ENCODE measurements around the gene SDC1. TPM values are rescaled to one million over a fixed set of nuclear protein-coding genes. Genes with fewer than 3 reads are reported as not detected.

Gene SDC1
- total RNA-seq, 1 donor from 2014 or later: 35.1 TPM

GRCh38 chr2:20222769-20223406, 2.0 kb downstream of the SDC1 start:
- H3K27me3 Mint-ChIP-seq: peaks cover 5% of the 10 kb centered on the region
- DNase-seq (ENCODE audit: low spot score, unreplicated experiment): no peak
- H3K27ac Mint-ChIP-seq: peak overlapping the region; percentile 62
- no peaks in the 10 kb centered on the region for H3K9me3 Mint-ChIP-seq (ENCODE audit: low read depth)
- H3K4me3 Mint-ChIP-seq (ENCODE audit: low read depth): peak overlapping the region; percentile 73
- no peaks in the 10 kb centered on the region for H3K36me3 Mint-ChIP-seq (ENCODE audit: insufficient read depth)
- H3K4me1 Mint-ChIP-seq (ENCODE audit: low read depth): peaks cover 20% of the 10 kb centered on the region
- TF ChIP-seq CTCF (IDR thresholded peaks at IDR 0.05; ENCODE audit: unreplicated experiment): no peak

- H3K4me3 Mint-ChIP-seq (ENCODE audit: low read depth): peak overlapping the region; percentile 63
- H3K27me3 Mint-ChIP-seq: no peaks in the 10 kb centered on the region
- no peaks in the 10 kb centered on the region for H3K9me3 Mint-ChIP-seq (ENCODE audit: low read depth)
- peak overlapping the region; percentile 90 for H3K27ac Mint-ChIP-seq
- no peak for TF ChIP-seq CTCF (IDR thresholded peaks at IDR 0.05; ENCODE audit: unreplicated experiment)
- H3K36me3 Mint-ChIP-seq (ENCODE audit: insufficient read depth): no peaks in the 10 kb centered on the region
- peaks cover 20% of the 10 kb centered on the region for H3K4me1 Mint-ChIP-seq (ENCODE audit: low read depth)
- no peak for DNase-seq (ENCODE audit: low spot score, unreplicated experiment)
Observed at GRCh38 chr2:20222014-20222768, 2.7 kb downstream of the SDC1 start.

DNA sequence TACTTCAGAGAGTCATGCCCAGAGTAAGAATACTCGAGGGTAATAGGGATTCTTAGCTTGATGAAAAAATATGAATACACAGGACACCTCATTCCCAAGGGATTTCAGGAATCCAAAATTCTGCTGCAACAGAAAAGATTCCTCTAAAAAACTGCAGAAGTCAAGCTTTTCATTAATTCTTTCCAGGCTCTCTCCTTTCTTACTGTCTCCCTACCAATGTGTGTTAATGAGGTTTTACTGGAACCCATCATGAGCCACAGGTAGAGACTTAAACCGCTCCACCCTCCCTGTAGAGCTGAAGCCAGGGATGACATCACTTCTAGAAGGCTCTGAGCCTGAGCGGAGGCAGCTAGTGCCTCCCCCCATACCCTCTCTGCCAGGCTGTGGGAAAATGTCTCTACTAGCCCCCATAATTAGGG, 3.4 kb downstream of the SDC1 start:
- Mint-ChIP-seq H3K27me3 (no peaks in the 10 kb centered on the region), H3K4me3 (ENCODE audit: low read depth) (peak overlapping the region; percentile 63), H3K4me1 (ENCODE audit: low read depth) (peaks cover 20% of the 10 kb centered on the region), H3K9me3 (ENCODE audit: low read depth) (no peaks in the 10 kb centered on the region), H3K27ac (peak overlapping the region; percentile 60), H3K36me3 (ENCODE audit: insufficient read depth) (no peaks in the 10 kb centered on the region)
- TF ChIP-seq CTCF (IDR thresholded peaks at IDR 0.05; ENCODE audit: unreplicated experiment): no peak
- no peak for DNase-seq (ENCODE audit: low spot score, unreplicated experiment)

- no peak for DNase-seq (ENCODE audit: low spot score, unreplicated experiment)
Observed at GRCh38 chr2:20220806-20221554, 4.0 kb downstream of the SDC1 start.

More at GRCh38 chr2:20220806-20221554, 4.0 kb downstream of the SDC1 start:
- Mint-ChIP-seq H3K27ac (peak overlapping the region; percentile 43), H3K4me3 (ENCODE audit: low read depth) (no peak overlapping the region), H3K9me3 (ENCODE audit: low read depth) (no peaks in the 10 kb centered on the region), H3K27me3 (no peaks in the 10 kb centered on the region), H3K4me1 (ENCODE audit: low read depth) (peaks cover 20% of the 10 kb centered on the region), H3K36me3 (ENCODE audit: insufficient read depth) (no peaks in the 10 kb centered on the region)
- no peak for TF ChIP-seq CTCF (IDR thresholded peaks at IDR 0.05; ENCODE audit: unreplicated experiment)
